HG02970 (cell line): Measurements from ENCODE around the gene TTC3.
"Not testable (repeated sequence)": the region's sequence is repeated elsewhere in the genome, so short reads cannot be mapped to it uniquely, and the experiment has no call there.

Experiments used
- ATAC-seq: cut with Tn5 transposase; IDR thresholded peaks from one replicate; pipeline ENCODE4 v1.9.1; 2021; ENCODE audit warnings: mild to moderate bottlenecking, moderate library complexity, moderate number of reproducible peaks; ENCODE audit not compliant: unreplicated experiment, low FRiP score

Gene TTC3, protein sequence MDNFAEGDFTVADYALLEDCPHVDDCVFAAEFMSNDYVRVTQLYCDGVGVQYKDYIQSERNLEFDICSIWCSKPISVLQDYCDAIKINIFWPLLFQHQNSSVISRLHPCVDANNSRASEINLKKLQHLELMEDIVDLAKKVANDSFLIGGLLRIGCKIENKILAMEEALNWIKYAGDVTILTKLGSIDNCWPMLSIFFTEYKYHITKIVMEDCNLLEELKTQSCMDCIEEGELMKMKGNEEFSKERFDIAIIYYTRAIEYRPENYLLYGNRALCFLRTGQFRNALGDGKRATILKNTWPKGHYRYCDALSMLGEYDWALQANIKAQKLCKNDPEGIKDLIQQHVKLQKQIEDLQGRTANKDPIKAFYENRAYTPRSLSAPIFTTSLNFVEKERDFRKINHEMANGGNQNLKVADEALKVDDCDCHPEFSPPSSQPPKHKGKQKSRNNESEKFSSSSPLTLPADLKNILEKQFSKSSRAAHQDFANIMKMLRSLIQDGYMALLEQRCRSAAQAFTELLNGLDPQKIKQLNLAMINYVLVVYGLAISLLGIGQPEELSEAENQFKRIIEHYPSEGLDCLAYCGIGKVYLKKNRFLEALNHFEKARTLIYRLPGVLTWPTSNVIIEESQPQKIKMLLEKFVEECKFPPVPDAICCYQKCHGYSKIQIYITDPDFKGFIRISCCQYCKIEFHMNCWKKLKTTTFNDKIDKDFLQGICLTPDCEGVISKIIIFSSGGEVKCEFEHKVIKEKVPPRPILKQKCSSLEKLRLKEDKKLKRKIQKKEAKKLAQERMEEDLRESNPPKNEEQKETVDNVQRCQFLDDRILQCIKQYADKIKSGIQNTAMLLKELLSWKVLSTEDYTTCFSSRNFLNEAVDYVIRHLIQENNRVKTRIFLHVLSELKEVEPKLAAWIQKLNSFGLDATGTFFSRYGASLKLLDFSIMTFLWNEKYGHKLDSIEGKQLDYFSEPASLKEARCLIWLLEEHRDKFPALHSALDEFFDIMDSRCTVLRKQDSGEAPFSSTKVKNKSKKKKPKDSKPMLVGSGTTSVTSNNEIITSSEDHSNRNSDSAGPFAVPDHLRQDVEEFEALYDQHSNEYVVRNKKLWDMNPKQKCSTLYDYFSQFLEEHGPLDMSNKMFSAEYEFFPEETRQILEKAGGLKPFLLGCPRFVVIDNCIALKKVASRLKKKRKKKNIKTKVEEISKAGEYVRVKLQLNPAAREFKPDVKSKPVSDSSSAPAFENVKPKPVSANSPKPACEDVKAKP (N-terminal part only)

DNA sequence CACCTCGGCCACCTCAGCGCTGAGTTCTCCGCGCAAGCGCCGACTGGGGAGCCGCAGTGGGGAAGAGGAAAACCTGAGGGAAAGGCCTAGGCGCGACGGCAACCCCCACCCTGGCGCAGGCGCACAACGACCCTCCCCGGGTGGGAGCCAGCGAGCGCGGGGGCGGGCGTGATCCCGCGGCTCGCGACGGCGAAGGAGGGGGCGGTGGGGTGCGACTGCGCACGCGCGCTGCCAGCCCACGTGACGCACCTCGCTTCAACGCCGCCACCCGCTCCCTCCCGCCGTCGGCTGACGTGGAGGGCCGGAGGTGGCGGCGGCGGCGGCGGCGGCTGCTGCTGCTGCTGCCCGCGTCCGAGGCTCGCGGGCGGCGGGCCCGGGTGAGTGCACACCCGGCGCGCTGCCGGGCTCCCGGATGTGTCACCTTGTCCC lies at the start of gene TTC3, which contains the start of gene PIGP:
TTC3 (plus strand) TSS at position 267 of the 429 bp plus-strand sequence. CDS start 14,004 bp downstream, outside the sequence.
PIGP (minus strand) TSS at position 84 of the 429 bp plus-strand sequence. CDS start 556 bp downstream, outside the sequence.
- ATAC-seq, result peak; percentile 83

DNA sequence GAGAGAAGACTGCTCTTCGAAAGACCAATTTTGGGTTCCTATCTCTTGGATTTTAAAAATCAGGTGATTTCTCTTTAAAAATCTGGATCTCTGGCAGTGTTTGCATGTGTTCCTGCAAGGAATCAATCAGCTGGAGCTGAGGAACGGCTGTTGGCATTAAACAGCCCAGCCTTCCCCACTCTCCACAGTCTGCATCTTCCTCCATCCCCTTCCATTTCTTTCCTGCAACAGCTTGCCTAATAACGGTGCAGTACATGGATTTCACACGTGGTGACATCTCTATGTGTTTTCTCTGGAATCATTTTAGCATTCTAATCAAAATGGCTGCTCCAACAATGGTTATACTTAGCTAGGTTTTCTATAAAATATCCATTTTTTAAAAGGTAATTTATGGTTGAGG lies 46.6 kb upstream of the TTC3 start:
- ATAC-seq, result no peak

DNA sequence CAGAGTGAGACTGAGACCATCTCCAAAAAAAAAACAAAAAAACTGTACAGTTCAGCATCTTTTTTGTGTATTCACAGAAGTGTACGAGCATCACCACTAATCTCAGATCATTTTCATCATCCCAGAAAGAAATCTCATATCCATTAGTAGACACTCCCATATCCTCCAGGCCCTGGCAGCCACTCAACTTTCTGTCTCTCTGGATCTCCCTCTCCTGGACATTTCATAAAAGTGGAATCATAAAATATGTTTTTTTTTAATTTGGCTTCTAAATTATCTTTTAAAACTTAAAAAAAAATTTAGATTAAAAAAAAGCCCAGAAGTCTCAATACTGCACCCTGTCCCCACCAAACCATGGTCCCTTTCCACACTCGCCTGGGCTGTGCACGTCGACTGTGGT lies 44.5 kb upstream of the TTC3 start:
- no peak for ATAC-seq

DNA sequence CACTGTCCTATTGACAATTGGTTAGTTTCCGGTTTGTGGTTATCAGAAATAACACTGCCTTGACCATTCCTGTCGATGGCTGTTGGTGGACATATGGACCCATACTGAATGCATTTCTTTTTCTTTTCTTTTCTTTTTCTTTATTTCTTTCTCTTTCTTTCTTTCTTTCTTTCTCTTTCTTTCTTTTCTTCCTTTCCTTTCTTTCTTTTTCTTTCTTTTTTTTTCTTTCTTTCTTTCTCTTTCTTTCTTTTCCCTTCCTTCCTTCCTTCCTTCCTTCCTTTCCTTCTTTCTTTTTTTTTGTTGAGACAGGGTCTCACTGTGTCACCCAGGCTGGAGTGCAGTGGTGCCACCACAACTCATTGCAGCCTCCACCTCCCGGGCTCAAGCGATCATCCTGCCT lies 42.2 kb upstream of the TTC3 start:
- ATAC-seq, result no peak

DNA sequence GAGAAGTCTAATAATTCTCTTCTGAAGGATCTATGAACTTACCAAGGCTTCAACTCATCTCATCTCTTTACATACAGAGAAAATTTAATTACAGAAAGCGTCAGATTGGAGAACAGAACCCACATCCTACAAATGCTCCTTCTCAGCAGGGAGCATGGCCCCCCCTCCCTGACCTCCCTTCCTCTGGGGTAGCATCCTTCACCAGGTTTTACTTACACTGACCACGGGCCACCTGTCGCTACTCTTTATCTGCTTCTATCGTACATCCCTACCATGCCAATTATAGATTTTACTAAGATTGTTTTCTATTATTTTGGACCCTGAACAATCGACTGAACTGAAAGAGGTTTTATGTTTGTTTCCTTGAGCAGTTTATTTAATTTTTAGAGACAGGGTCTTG lies 40.8 kb upstream of the TTC3 start:
- no peak for ATAC-seq

DNA sequence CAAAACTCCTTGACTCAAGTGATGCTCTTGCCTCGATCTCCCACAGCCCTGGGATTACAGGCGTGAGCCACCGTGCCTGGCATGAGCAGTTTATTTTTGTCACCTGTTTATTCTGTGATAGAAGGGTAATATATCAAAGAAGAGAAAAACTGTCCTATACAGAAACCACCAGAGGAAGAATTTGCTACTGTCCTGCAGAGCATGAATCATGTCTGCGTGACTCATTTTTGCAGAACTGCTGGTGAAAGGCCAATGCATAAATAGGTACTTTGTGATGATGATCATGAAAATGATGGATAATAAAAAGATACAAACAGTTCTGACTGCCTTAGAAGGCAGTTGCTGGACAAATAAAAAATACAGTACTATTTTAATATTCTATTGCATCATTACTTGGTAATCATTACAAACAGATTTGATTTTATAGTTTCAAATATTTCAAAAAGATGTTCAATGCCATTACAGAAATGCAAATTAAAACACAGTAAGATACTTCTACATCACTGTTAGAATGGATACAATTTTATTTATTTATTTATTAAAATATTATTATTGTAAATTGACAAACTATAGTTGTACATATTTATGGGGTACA lies 40.1 kb upstream of the TTC3 start:
- no peak for ATAC-seq

DNA sequence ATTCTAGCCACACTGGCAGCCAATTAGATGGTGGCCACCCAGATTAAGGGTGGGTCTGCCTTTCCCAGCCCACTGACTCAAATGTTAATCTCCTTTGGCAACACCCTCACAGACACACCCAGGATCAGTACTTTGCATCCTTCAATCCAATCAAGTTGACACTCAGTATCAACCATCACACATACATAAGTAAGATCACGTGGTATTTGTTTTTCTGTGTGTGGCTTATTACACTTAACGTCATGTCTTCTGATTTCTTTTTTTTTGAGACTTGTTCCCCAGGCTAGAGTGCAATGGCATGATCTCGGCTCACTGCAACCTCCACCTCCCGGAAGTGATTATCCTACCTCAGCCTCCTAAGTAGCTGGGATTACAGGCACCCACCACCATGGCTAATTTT lies 38.7 kb upstream of the TTC3 start:
- not testable (repeated sequence) for ATAC-seq

DNA sequence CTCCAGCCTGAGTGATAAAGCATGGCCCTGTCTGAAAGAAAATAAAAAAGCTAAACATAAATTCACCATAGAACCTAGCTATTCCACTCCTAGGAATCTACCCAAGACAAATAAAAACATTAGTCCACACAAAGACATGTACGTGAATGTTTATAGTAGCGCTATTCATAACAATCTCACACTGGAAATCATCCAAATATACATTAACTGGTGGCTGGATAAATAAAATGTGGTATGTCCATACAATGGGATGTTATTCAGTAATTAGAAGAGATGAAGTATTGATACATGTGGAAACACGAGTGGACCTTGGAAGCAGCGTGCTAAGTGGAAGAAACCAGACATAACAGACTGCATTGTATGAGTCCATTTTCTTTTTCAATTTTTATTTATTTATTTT lies 36.9 kb upstream of the TTC3 start:
- no peak for ATAC-seq

DNA sequence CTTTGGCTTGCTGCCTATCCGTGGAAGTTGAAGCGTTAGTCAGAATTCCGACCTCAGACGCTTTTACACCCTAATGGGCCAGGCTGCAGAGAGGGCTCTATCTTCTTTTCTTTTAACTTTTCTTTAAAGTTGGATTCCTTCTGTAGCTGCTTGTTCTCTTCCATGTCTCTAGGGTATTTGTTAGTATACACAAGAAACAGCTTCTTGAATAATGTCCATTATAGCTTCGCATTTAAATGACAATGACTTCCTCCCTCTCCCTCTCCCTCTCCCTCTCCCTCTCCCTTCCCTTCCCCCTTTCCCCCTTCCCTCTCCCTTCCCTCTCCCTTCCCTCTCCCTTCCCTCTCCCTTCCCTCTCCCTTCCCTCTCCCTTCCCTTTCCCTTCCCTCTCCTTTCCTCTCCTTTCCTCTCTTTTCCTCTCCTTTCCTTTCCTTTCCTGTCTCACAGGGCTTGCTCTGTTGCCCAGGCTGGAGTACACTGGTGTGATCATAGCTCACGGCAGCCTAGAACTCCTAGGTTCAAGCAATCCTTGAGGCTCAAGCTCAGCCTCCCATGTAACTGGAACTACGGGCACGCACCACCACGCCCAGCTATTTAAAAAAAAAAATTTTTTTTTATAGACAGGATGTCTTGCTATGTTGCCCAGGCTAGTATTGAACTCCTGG lies 33.5 kb upstream of the TTC3 start:
- no peak for ATAC-seq

DNA sequence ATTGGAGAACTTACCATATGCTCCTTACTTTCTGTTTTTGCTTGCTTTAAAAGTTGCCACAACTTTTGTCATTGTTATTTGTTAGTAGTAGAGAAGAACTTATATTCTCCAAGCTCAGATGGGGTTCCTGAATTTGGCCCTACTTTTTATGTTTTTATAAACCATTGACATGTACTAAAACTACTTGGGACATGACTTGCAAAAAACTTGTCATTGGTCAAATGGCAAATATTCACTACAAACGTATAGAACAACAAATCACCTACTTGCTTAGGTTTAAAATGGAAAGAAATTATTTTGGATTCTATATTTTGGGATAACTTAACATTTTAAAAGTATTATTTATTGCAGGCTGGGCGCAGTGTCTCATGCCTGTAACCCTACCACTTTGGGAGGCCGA lies 32.8 kb upstream of the TTC3 start:
- ATAC-seq, result no peak

DNA sequence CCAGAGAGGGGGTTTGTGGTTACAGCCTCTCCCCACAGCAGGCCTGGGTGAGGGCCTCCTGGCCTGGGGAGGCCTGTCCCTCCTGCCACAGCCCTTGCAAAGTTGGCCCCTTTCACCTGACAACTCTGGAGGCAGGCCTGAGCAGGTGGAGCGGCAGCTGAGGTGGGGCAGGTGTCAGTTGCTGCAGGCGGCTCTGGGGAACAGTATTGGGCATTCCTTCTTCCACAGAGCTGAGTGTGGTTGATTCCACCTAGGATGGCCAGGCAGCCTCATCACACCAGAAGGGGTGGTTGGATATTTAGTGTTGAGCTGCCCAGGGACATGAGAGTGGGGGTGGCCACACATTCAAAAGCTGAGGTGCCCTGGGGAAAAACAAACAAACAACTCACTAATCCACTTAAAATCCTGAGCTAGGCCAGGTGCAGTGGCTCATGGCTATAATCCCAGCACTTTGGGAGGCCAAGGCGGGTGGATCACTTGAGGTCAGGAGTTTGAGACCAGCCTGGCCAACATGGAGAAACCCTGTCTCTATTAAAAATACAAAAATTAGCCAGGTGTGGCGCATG lies 31.3 kb upstream of the TTC3 start:
- ATAC-seq, result no peak

DNA sequence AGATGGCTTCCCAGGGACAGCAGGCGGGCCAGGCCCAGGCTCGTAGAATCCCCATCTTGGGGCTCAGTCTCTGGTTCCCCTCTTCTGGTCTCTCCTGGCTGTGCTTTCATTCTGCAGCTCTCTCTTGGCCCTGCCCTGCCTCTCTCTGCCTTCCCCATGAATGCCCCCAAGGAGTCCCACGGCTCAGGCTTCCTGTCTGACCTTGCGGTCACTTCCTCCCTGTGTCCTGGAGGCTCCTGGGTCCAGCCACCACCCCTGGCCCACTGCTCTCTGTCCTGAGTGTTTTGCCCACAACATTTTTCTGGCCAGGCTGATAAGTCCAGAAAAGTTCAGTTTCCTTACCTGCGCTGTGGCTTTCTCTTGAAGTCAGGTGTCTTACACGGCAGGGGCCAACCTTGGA lies 29.2 kb upstream of the TTC3 start:
- ATAC-seq, result no peak

DNA sequence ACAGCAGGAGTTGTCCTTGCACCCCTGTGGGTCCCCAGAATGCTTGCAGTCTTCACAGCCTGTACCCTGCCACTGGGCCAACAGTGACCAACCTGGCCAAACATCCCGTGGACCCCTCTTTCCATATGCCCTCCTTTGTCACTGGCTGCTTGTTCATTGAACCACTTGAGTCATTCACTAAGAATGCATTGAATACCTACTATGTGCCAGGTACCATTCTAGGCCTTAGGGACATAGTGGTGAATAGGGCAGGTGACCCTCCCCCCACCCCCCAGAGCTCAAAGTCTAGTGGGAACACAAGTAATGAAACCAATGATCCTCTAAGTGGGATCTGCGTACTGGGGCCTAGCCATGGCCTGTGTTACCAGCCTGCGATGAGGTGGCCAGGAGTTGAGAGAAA lies 28.4 kb upstream of the TTC3 start:
- no peak for ATAC-seq

DNA sequence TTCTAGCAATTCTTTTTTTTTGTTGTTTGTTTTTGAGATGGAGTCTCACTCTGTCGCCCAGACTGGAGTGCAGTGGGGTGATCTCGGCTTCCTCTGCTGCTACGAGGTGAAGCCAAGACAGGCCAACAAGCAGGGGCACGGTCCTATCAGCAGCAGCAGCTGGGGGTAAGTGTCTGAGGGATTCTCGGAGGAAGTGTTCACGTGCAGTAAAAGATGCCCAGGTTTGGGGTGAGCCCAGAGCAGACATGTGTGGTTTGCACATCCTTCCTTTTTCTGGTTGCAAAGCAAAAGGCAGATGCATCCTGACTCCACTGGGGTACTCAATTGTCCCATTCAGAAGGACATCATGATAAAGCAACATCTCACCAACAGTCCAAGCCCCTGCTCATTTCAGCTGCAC lies 27.9 kb upstream of the TTC3 start:
- no peak for ATAC-seq

DNA sequence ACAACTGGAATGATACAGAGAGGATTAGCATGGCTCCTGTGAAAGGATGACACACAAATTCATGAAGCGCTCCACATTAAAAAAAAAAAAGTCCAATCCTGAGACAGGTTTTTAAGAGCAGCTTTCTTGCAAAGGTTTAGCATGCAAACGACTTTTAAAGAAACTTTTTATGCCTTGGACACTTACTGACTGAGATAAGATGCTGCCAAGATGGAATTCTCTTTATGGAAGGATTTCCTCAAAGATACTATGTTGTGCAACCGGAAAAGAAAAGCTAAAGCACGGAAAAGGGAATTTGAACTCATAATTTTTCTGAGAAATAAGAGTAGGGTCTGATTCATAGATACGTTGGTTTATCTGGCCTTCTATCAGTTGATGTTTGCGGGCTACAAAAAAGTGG lies 27.5 kb upstream of the TTC3 start:
- ATAC-seq, result no peak

DNA sequence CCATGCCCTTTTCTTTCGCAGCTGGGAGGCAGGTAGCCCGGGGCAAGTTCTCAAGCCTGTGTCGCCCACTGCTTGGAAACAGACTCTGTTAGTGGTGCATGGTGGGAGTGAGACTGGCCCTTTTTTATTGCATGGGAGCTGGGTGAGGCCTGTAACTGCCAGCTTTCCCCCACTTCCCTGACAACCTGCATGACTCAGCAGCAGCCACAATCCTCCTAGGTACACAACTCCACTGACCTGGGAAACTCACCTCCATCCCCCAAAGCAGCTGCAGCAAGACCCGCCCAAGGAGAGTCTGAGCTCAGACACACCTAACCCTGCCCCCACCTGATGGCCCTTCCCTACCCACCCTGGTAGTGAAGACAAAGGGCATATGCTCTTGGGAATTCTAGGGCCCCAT lies 26.0 kb upstream of the TTC3 start:
- no peak for ATAC-seq

DNA sequence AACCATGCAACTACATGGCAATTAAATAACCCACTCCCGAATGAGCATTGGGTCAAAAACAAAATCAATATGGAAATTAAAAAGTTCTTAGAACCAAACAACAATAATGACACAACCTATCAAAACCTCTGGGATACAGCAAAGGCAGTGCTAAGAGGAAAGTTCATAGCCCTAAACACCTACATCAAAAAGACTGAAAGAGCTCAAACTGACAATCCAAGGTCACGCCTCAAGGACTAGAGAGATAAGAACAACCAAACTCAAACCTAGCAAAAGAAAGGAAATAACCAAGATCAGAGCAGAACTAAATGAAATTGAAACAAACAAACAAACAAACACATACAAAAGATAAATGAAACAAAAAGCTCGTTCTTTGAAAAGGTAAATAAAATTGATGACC lies 23.3 kb upstream of the TTC3 start:
- not testable (repeated sequence) for ATAC-seq

DNA sequence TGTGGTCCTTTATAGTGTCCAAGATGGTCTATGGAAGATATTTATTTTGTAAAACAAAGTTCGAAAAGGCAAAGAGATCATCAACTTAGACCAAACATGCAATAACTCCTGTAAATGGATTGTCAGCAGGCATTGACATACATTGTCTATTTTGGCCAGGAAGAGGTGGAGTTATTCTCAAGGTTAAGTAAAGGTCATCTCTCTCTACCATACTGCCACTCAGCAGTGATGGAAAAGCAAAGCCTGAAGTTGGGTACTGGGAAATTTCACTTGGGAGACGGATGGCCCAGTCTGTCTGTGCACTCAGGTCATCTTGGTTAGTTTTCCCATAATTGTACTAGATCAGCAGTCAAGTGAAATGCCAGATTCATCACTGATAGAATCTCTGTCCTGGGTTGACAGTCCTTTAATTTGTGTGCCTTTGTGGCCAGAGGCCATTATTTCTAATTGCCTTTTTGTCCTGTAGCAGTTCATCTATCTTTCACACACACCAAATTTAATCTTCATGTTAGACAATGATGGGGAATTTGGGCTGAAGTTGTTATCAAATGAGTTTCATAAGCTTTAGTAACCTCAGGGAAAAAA lies 17.7 kb upstream of the TTC3 start:
- no peak for ATAC-seq

DNA sequence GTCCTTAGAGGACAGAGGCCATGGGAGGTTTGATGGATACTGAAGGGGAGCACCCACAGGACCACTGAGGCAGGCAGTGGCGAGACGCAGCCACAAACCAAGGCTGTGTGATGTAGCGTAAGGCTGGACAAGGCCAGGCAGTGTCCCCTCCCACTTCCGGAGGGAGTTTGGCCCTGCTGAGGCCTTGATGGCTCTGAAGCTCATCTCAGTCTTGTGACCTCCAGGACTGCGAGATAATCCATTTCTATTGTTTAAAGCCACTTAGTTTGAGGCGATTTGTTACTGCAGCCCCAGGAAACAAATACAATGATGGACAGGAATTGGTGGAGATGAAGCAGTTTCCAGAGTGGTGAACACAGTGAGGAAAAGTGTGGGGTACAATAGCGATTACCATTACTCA lies 15.4 kb upstream of the TTC3 start:
- ATAC-seq, result no peak
